ENCODE results near the gene C11orf91.

C11orf91 gene

DNA sequence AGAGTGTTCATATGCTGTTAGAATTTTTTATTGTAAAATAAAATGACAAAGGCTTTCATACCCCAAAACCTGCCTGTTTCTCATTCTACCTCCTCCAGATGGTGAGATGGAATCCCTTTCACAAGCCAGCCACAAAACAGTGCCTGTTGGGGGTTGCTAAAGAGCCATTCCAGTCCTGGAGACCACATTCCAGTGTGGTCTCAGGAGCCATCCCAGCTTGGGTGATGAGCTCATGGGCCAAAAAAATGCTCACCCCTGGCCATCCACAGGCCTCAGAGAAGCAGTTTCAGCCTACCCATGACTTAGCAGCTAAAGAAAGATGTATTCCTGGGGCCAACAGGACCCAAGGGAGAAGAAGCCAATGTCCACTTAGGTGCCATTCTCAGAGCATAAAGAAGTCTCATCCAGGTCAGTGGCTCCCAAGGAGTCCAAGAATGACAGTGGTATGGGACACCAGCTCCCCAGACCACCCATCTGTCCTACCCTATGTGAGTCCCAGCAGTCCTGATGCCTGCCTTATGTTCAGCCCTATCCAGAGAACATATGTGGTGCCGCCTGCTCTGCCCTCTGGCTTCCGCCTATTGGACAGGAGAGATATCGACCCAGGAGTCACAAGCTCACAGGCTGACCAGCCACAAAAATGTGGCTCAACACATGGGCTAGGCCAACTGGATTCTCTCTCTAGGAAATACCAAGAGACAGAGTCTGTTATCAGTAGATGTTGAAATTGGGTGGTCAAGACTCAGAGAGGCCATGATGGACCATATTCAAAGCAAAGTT lies 26.4 kb downstream of the C11orf91 start:
- TF ChIP-seq TAF1 (IDR thresholded peaks at IDR 0.05; ENCODE audit: borderline replicate concordance, low read depth, low read length), result no peak
- no peak for TF ChIP-seq POLR2AphosphoS5 (IDR thresholded peaks at IDR 0.05; ENCODE audit: low read depth, low read length)
- TF ChIP-seq POLR2A (IDR thresholded peaks at IDR 0.05; ENCODE audit: low read depth, low read length), result no peak
- FAIRE-seq, result no peak
- DNase-seq (ENCODE audit: insufficient read length), result no peak

DNA sequence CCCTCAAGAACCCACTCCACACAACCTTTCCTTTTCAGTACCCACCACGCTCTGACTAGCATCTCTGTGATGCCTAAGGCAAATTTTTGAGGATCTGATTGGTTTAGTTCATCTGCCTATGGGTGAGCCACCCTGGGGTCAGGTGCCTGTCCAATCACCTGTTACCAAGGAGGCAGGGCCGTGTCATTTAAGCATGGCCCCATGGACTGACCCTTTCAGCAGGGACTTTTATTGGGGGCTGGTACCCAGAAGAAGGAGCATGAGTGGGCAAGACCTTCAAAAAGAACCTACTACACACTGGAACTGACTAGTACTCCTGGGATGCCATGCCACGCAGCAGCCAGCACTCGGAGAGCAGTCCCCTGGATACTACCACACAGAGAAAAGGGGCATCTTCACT lies 28.4 kb downstream of the C11orf91 start:
- DNase-seq (ENCODE audit: insufficient read length) (no peak), FAIRE-seq (no peak)

DNA sequence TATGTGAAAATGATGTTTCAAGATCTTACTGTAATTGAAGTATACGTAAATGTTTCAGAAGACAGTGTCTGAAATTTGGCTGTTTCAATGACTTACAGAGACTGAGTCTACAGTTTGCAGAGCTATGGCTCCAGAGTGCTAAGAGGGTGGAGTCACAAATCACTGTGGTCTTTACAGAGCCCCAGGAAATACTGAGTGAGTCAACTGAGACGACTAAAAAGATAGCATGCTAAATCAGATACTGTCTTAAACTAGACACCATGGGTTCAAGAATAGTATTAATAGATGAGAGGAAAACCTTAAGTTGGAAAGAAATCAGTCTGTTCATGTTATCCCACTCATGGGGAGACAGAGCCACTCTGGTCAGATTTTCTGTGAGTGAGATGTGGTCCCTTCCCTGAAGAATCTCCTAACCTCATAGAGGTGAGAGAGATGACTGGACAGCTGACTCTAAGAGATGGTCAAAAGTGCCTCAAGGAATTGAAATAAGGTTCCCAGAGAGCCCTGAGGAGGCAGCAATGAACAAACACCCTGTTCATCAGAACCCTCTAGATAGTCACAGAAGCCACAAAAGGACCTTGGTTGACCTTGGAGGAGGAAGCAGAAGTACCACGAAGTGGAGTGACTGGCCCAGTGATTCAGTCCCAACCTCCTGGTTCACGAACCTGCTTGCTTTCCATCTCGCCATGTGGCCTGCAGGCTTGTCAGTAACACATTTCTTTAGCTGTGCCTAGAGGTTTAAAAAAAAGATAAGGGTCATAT lies 30.2 kb downstream of the C11orf91 start:
- TF ChIP-seq POLR2A (IDR thresholded peaks at IDR 0.05; ENCODE audit: low read depth, low read length) (no peak), TAF1 (IDR thresholded peaks at IDR 0.05; ENCODE audit: borderline replicate concordance, low read depth, low read length) (no peak), POLR2AphosphoS5 (IDR thresholded peaks at IDR 0.05; ENCODE audit: low read depth, low read length) (no peak)
- DNase-seq (ENCODE audit: insufficient read length), result no peak
- FAIRE-seq, result peak; percentile 82

More for the DNA sequence above, 28.4 kb downstream of the C11orf91 start:
- TF ChIP-seq POLR2AphosphoS5 (IDR thresholded peaks at IDR 0.05; ENCODE audit: low read depth, low read length) (no peak), POLR2A (IDR thresholded peaks at IDR 0.05; ENCODE audit: low read depth, low read length) (no peak), TAF1 (IDR thresholded peaks at IDR 0.05; ENCODE audit: borderline replicate concordance, low read depth, low read length) (no peak)

DNA sequence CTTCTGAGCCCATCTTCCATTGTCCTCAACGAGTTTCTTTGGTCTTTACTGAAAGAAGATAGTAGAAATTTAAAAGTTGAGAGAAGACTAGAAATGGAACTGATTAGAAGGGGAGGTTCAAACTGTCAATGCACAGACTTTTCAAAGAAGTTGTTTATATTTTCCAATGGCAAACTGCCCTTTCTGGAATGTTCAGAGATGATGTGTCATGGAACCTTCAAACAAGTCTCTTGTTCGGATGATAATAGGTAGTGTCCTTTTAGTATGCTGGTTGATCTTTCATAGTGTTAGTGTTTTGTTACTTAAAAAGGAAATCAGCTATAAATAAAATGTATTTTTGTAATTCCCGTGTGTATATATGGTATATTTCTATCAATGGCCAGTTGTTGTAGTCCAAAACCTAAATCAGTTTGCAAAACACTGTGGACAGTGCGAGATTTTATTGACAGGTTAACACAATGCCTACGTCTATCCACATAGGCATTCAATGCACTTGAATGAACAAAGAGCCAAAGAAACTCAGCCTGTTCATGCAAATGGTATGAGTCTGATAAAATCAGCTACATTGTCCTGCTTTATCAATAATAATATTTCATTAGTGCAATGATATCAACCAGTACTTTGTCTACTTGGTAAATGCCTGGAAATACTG lies 30.9 kb downstream of the C11orf91 start:
- no peak for TF ChIP-seq POLR2A (IDR thresholded peaks at IDR 0.05; ENCODE audit: low read depth, low read length)
- no peak for TF ChIP-seq TAF1 (IDR thresholded peaks at IDR 0.05; ENCODE audit: borderline replicate concordance, low read depth, low read length)
- TF ChIP-seq POLR2AphosphoS5 (IDR thresholded peaks at IDR 0.05; ENCODE audit: low read depth, low read length), result no peak
- FAIRE-seq (peak; percentile 36), DNase-seq (ENCODE audit: insufficient read length) (no peak)

DNA sequence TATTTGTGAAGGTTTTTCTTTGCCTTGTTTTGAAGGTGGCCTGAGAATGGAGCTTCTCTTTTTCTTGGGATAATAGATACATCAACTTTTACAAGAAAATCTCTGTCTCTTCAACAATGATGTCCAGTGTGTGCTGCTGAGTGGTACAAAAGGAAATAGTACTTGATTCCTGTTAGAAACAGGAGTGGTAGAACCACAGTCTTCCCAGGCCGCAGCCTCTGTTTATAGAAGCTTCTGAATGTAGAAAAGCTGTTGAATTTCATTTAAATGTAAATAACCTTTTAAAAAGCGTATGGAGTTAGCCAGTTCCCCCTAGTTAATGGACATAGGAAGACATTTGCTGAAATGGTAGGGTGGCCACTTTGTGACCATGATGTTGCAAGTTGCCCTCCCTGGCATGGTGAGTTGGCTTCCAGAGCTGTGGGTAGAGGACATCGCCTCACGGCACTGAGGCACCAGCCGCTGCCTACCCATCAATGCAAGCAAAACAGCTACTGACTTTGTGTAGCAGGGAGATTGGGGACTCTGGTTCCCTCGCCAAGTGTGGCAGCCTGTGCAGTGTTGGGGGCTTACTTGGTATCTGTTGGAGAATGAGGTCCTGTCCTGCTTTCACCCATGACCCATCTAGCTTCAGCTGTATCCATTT lies 31.6 kb downstream of the C11orf91 start:
- no peak for DNase-seq (ENCODE audit: insufficient read length)
- TF ChIP-seq TAF1 (IDR thresholded peaks at IDR 0.05; ENCODE audit: borderline replicate concordance, low read depth, low read length) (no peak), POLR2AphosphoS5 (IDR thresholded peaks at IDR 0.05; ENCODE audit: low read depth, low read length) (no peak), POLR2A (IDR thresholded peaks at IDR 0.05; ENCODE audit: low read depth, low read length) (no peak)
- no peak for FAIRE-seq

DNA sequence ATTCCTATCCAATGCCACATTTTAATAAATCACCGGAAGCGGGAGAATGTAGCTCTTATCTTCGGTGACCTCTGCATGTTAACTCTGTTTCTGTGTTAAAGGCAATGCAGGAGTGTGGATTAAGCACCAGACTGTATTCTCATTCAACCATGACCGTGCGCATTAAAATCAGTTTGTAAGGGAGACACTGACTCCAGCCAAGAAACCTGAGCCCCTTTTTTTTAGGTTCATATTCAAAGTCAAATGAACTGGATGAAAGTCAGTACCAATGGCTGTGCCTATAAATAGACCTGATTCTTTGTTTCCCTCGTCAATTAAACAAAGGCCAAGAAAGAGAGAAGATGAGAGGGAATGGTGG lies 32.2 kb downstream of the C11orf91 start:
- no peak for TF ChIP-seq POLR2A (IDR thresholded peaks at IDR 0.05; ENCODE audit: low read depth, low read length)
- no peak for TF ChIP-seq POLR2AphosphoS5 (IDR thresholded peaks at IDR 0.05; ENCODE audit: low read depth, low read length)
- TF ChIP-seq TAF1 (IDR thresholded peaks at IDR 0.05; ENCODE audit: borderline replicate concordance, low read depth, low read length), result no peak
- FAIRE-seq (no peak), DNase-seq (ENCODE audit: insufficient read length) (no peak)

DNA sequence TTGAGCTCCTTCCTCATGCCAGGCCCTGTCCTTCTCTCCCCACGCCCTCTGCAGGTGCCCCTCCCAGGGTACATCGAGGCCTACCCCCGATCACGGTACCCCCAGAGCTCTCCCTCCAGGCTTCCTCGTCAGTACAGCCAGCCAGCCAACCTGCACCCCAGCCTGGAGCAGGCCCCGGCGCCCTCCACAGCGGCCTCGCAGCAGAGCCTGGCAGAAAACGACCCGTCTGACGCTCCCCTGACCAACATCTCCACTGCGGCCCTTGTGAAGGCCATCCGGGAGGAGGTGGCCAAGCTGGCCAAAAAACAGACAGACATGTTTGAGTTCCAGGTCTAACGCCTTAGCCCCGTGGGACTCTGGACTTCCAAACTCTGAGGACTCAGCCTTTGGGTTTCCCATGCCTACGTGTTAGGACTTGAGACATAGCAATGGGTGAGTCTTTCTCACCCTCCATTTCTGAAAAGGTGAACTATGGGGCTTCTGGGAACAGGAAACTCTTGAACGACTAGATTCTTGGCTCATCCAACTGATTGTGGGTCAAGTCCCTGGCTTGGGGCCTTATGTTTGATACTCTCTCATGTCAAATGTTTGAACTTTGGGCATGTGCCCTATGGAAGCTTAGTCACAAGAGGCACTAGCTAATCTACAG lies 32.7 kb downstream of the C11orf91 start:
- TF ChIP-seq POLR2A (IDR thresholded peaks at IDR 0.05; ENCODE audit: low read depth, low read length) (no peak), TAF1 (IDR thresholded peaks at IDR 0.05; ENCODE audit: borderline replicate concordance, low read depth, low read length) (no peak), POLR2AphosphoS5 (IDR thresholded peaks at IDR 0.05; ENCODE audit: low read depth, low read length) (no peak)
- FAIRE-seq (no peak), DNase-seq (ENCODE audit: insufficient read length) (no peak)

DNA sequence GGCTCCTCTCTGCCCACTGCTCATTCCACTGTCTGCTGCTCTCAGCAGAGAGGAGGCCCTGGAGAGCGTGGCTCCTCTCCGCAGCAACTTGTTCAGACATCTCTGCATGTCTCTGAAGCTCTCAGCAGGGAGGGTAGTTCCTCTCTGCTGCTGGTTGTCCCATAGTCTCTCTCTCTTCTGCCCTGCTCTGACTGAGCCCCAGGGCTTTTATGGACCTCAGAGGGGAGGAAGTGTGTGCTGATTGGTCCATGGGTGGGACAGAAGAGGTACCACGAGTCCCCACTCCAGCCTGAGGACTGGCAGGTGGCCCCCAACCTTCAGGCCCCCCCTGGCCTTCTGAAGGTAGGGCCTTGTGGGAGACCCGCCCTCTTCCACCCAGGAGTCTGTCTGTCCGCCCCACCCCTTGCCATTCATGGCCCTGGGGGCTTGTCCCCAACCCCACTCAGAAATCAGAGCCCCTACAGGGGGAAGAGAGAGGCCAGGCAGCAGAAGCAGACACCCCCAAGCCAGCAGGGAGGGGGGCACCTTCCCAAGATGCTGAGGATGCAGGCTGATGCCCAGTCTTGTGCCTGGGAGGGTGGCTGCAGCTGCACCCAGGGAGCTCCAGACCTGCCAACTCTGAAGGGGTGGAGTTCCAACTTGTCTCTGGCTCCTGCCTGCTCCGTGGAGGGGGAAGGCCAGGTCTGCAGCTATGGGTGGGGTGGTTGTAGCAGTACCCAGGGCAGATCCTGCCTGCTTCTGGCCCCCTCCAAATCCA lies 35.1 kb downstream of the C11orf91 start:
- TF ChIP-seq POLR2AphosphoS5 (IDR thresholded peaks at IDR 0.05; ENCODE audit: low read depth, low read length), result no peak
- TF ChIP-seq TAF1 (IDR thresholded peaks at IDR 0.05; ENCODE audit: borderline replicate concordance, low read depth, low read length), result no peak
- TF ChIP-seq POLR2A (IDR thresholded peaks at IDR 0.05; ENCODE audit: low read depth, low read length), result no peak
- DNase-seq (ENCODE audit: insufficient read length) (no peak), FAIRE-seq (no peak)

DNA sequence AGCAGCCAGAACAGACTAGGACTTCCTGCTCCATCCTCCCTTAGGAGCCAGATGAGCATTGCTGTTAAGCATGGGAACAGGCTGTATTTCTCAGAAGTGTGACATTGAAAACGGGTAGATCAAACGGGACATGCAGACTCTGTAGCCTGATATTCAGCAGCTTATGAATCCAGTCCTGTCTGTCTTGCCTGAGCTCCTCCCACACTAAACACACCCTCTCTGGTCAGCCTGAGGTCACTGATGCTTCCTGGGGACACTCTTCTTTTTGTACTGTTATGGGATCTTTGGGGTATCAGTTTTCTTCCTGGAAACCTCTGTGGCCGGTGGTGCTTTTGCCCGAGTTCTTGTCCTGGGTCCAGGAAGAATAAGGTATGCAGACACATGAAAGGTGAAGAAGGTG lies 35.8 kb downstream of the C11orf91 start:
- no peak for TF ChIP-seq POLR2AphosphoS5 (IDR thresholded peaks at IDR 0.05; ENCODE audit: low read depth, low read length)
- no peak for TF ChIP-seq POLR2A (IDR thresholded peaks at IDR 0.05; ENCODE audit: low read depth, low read length)
- TF ChIP-seq TAF1 (IDR thresholded peaks at IDR 0.05; ENCODE audit: borderline replicate concordance, low read depth, low read length), result no peak
- DNase-seq (ENCODE audit: insufficient read length) (no peak), FAIRE-seq (no peak)

DNA sequence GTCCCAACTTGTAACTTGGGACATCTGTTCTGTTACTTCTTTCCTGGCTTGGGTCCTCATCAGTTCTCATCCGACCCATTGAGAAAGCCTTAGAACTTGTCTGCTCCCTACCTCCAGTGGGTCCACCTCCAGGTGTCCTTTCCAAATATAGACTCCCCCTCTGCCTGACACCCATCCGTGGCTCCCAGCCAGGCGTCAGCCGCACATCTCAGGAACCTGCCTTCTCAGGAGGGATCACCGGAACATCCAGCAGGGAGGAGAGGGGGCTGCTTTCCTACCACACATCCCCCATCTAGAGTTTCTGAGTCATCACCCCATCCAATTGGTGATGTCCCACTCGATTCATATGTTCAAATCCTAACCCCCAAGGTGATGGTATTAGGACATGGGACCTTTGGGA lies 36.5 kb downstream of the C11orf91 start:
- TF ChIP-seq TAF1 (IDR thresholded peaks at IDR 0.05; ENCODE audit: borderline replicate concordance, low read depth, low read length), result no peak
- TF ChIP-seq POLR2AphosphoS5 (IDR thresholded peaks at IDR 0.05; ENCODE audit: low read depth, low read length), result no peak
- no peak for TF ChIP-seq POLR2A (IDR thresholded peaks at IDR 0.05; ENCODE audit: low read depth, low read length)
- DNase-seq (ENCODE audit: insufficient read length) (no peak), FAIRE-seq (peak; percentile 73)

Data from GM12892 (cell line).